Prostate gland (tissue), 2 donors: ENCODE data around the gene TAPBPL.

Experiments
- POLR2AphosphoS5 ChIP-seq: sonication (generic); formaldehyde crosslinking; IDR thresholded peaks from one replicate; pipeline ENCODE4 v1.6.1; 2017; ENCODE audit warnings: antibody characterized with exemption
- TF ChIP-seq, protein P1 (sequence below), 4 experiments: fragments of 200-600 bp in 2 of 4; fragments of 450-650 bp in 2 of 4; sonication (generic) in 2 of 4; IDR thresholded peaks; 1 replicate in 3 of 4; 2 replicates in 1 of 4; pipeline ENCODE4 v1.5.1; 2016 to 2019; ENCODE audit warnings: antibody characterized with exemption in 4 of 4, mild to moderate bottlenecking in 2 of 4, moderate library complexity in 2 of 4

DNA sequence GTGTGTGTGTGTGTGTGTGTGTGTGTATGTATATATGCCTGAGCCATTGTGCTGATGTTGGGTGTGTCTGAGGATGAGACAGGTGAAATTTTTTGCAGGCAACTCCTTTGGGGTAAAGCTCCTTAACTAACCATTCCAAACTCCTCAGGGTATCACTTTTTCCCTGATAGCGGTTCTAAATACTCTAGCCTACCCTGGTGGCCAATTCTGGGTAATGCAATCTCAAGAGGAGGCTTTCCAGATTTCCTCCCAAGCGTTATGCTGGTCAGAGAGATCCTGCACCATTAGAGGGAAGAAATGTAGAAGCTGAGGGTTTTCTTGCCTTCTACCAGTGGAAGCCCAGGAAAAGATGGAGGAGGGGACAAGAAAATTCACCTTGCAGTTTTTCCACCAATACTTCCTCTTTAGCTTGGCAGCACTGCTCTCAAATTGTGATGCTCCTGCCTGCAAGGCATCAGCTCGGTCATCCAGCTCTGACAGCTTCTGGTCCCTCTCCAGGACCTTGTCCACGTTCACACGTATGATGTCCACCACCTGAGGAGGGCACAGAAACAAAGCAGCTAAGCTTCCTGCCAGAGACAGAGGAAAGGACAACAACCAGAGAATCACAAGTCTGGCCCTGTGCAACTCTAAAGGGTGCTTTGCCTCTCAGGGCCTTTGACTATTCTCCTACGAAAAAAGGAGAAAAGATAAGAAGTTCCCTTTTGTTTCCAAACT is 13.8 kb downstream of the TAPBPL start:
- TF ChIP-seq, protein P1, sequence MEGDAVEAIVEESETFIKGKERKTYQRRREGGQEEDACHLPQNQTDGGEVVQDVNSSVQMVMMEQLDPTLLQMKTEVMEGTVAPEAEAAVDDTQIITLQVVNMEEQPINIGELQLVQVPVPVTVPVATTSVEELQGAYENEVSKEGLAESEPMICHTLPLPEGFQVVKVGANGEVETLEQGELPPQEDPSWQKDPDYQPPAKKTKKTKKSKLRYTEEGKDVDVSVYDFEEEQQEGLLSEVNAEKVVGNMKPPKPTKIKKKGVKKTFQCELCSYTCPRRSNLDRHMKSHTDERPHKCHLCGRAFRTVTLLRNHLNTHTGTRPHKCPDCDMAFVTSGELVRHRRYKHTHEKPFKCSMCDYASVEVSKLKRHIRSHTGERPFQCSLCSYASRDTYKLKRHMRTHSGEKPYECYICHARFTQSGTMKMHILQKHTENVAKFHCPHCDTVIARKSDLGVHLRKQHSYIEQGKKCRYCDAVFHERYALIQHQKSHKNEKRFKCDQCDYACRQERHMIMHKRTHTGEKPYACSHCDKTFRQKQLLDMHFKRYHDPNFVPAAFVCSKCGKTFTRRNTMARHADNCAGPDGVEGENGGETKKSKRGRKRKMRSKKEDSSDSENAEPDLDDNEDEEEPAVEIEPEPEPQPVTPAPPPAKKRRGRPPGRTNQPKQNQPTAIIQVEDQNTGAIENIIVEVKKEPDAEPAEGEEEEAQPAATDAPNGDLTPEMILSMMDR (IDR thresholded peaks at IDR 0.05) = peak; percentile 78 to 94 (median 84)
- peak; percentile 59 for TF ChIP-seq POLR2AphosphoS5
